Skeletal muscle cell (primary cell): ENCODE results near the gene TRDN.
"Not testable (repeated sequence)": the region's sequence is repeated elsewhere in the genome, so short reads cannot be mapped to it uniquely, and the experiment has no call there.

Source experiments
- DNase-seq: peaks from one replicate; pipeline ENCODE4 v3.0.0-alpha.2; 2010; ENCODE audit warnings: low read depth
- H3K4me3 ChIP-seq: 2 replicates; pipeline ENCODE4 v1.5.1; 2011; ENCODE audit warnings: low read depth, mild to moderate bottlenecking, control low read depth, low read length, moderate library complexity

Gene TRDN

DNA sequence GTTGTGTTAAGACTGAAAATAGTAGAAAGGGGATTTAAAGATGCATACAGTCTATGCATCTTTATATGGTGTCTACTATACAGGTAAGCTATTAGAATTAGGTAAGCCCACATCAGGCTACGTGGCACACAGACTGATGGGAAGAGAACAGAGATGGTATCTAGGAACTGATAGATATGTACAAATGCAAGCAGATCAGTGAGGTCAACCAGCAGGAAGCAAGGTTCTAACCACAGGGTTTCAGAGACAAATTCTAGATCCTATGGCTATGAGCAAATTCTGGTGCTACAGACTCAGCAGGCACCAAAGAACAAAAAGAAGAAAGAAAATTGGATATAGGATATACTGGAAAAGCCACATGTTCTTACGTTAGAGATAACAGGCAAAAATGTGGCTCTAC, 110.6 kb downstream of the TRDN start:
- no peak for DNase-seq
- no peak overlapping the region for H3K4me3 ChIP-seq

DNA sequence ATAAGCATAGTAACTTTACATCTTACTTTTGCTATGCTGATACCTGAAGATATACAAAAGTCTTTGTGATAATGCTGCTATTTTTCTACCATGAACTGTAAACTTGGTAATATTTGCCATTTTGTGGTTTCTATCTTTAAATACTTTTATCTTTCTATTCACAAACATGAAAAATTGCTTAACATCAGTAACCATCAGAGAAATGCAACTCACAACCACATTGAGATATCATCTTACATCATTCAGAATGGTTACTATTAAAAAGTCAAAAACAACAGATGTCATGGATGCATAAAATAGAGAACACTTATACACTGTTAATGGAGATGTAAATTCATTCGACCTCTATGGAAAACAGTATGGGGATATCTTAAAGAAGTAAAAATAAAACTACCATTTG, 112.0 kb downstream of the TRDN start:
- no peak overlapping the region for H3K4me3 ChIP-seq
- no peak for DNase-seq

DNA sequence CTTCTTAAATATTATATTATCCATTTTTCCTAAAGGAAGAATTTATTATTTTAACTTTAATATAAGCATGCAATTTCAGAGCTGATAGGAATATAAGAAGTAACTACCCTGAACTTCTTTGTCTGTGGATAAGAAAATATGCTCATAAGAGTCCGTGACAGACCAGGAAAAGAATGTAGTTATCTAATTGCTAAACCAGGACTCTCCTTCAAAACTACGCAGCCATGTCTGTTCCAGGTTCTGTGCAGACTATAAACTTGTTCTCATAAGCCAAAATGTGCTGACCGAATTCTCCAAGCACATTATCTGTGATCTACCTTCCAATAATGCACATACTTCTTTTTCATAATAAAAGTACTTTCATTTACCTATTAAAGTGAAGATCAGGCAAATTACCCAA, 116.5 kb downstream of the TRDN start:
- no peak for DNase-seq
- no peak overlapping the region for H3K4me3 ChIP-seq

DNA sequence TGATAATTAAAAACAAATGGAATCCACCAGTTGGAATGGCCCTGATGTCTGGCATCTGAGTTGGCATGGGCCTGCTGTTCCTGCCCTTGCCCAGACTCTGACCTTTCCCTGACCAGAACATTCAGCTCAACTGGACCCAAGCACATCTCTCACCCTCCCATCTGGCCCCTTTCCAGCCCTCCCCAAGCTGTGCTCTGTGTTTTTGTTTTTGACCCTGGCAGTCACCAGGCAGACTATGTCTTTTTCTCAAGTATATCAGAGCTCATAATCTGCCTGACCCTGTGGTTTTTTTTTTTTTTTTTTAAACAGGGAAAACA, 117.6 kb downstream of the TRDN start:
- DNase-seq = no peak
- no peak overlapping the region for H3K4me3 ChIP-seq

DNA sequence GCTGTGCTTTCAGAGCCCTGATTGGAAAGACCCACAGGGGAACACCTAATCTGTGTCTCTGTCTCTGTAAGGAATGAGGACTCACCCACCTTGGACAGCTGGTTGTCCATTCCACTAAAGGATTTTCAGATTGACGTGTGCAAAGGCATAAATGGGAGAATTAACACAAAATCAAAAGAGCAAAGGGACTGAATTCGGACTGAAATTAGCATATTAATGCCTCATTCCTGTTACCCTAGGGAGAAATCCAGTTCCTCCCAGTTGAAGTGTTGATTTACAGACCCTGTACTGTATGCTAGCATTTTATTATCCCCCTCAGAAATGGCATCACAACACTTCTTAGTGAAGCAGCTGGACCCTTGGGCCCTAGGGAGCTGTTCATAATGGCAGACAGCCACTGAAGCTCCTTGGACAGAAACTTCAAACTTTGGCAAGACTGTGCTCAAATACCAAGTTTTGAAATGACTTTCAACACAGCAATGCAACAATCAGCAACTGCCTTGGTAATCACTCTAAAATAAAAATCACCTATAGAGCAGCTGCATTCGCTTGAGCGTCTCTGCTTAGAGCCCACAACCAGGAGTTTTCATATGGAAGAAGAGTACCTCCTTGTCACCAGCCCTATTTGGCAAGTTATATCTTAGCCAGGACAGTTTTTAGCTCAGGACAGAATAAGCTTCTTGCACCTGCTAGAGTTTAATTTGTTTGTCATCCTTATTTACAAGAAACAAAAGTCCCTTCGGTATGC, 118.1 kb downstream of the TRDN start:
- DNase-seq = no peak
- no peak overlapping the region for H3K4me3 ChIP-seq

DNA sequence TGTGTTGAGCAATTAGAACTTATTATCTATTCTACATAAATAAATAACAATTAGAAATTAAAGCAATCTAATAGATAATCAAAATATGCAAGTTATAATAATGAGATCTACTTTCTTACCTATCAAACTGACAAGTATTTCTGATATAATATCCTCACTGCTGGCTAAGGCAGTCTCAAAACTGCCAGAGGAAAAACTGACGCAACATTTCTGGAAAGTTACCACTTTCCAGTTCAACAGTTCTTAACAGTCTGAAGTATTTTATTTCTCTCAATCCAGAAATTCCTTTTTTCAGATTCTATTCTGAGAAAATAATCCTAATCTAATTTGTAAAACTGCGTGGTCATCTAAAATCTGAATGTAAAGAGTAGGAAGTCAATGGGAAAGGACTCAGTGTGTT, 121.0 kb downstream of the TRDN start:
- no peak overlapping the region for H3K4me3 ChIP-seq
- no peak for DNase-seq

DNA sequence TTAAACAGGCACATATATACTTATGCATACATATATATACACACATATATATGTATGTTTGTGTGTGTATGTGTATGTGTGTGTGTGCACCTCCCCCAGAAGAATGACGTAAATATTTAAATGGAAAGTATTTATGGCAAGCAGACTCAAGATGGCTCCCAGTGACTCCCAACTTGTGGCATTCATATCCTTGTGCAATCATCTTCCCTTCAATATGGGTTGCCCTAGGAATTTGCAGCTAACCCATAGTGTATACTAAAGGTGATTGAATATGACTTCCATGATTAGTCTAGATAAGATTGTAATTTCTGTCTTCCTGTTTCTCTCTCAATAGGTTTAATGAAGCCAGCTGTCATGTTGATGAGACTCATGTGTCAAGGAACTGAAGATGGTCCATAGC, 127.6 kb downstream of the TRDN start:
- DNase-seq = no peak
- H3K4me3 ChIP-seq = no peak overlapping the region

DNA sequence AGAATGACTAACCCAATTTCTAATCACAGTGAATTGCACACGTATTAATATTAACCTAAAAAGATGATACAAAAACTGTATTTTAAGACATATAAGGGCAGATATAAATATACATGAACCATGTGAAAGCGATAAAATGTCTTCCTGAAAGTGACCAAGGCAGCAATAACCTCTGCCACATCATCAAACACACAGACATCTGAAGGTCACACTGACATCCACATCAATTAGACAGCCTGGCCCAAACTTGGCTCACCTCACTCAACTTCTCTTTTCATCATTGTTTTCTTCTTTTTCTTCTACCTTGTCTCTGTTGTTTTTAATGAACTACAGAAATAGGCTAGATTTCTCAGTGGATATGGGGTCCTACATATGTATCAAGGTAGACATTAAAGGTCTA, 128.5 kb downstream of the TRDN start:
- no peak overlapping the region for H3K4me3 ChIP-seq
- DNase-seq = no peak

DNA sequence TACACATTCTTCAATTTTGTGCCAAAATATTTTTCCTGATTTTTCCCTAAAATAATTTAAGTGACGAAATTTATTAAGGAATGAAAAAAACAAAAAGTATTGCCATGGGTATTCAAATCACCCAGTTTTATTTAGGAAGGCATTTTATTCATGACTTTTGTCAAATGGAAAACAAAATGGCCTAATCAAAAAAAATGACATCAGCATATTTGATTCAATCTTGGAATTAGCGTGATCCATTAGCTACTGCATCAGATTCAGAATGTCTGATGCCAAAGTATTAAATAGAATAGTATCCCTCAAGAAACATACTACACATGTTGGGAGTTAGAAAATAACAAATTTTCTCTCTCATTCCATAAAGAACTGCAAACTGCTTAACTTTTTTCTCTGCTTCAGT, 129.2 kb downstream of the TRDN start:
- DNase-seq = no peak
- H3K4me3 ChIP-seq = no peak overlapping the region

DNA sequence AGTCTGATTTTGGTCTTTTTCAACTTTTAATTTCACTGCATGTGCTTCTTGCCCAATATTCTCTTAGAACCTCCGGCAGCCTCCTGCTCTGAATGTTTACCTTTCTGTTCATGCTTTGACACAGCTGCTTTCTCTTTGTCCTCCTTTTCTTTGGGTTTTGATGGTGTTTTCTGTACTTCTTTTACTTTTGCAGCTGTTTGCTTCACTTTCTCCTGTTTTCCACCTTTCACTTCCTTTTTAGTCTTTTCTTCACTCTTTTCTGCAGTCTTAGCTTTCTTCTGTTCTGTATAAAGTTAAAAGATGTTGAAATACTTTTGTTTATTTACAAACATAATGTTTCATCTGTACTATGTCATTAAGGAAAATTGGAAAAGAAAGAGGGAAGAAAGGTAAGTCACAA, 133.1 kb downstream of the TRDN start:
- no peak overlapping the region for H3K4me3 ChIP-seq
- no peak for DNase-seq

DNA sequence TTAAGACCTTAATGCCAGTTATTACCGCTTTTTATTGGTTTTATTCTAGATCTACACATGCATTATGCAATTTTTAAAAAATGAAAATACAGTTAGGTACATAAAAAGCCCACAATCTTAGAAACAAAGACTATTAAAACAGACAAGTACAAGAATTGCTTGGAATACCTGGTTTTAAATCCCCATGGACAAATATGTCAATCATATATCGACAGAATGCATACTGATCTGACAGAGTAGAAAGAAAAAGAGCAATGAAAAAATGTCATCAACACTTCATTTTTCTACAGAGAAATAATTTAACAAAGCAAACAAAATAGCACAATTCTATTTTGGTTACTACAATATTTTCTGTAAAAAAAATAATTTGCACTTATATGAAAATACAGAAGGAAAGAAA, 139.7 kb downstream of the TRDN start:
- H3K4me3 ChIP-seq = no peak overlapping the region
- no peak for DNase-seq

DNA sequence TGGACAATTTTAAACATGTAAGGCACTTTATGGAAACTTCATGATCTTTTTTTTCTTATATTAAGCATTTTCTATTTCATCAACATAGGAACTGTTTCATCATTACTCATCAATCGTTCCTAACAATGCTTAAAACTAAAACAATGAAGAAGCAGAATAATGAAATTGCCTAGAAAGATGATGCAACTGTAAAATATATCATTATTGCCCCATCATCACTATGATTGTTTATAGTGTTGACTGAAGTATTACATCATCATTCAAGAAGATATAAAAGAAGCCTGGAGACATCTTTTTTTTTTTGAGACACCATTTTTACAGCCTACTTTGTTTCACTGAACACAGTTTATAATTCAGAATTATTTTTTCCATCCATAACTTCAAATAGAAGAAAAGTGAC, 147.2 kb downstream of the TRDN start:
- no peak for DNase-seq
- no peak overlapping the region for H3K4me3 ChIP-seq

DNA sequence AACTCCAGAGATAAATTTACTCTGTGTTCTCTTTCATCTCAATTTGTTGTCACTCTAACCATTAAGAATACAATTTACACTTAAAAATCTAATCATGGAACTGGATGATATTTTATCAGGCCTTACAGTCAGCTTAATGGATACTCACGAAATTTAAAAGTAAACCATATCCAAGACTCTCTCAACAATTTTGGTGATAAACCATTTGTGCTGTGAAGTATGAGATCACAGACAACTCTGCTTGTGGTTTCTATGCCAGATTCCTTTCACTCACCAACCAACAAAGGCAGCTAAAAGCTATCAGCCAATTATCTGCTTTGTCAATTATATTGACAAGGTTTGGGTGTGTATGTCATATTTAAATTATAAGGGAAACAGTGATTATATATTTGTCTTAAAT, 155.8 kb downstream of the TRDN start:
- no peak for DNase-seq
- H3K4me3 ChIP-seq = no peak overlapping the region

DNA sequence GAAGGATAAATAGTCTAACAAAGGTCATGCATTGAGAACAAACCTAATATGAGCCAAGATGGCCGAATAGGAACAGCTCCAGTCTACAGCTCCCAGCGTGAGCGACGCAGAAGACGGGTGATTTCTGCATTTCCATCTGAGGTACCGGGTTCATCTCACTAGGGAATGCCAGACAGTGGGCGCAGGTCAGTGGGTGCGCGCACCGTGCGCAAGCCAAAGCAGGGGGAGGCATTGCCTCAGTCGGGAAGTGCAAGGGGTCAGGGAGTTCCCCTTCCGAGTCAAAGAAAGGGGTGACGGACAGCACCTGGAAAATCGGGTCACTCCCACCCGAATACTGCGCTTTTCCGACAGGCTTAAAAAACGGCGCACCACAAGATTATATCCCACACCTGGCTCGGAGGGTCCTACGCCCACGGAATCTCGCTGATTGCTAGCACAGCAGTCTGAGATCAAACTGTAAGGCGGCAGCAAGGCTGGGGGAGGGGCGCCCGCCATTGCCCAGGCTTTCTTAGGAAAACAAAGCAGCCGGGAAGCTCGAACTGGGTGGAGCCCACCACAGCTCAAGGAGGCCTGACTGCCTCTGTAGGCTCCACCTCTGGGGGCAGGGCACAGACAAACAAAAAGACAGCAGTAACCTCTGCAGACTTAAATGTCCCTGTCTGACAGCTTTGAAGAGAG, 164.6 kb downstream of the TRDN start:
- DNase-seq, H3K4me3 ChIP-seq: not testable (repeated sequence)

DNA sequence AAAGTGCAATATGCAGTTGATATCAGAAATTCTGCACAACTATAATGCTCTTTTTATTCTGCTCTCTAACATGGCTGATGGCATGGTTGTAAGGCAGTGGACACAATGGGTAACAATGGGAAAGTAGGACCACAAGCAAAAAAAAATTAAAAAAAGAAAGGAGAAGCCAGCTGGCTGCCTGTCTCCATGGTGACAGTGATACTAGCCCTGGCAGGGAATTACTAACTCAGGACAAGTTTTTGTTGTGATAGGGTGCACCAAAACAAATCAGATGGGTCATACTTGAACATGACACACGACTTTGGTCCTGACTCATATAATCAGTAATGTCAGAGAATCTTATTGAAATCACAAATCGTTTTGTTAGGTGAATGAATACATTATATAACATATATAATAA, 169.4 kb downstream of the TRDN start:
- DNase-seq = no peak
- no peak overlapping the region for H3K4me3 ChIP-seq

DNA sequence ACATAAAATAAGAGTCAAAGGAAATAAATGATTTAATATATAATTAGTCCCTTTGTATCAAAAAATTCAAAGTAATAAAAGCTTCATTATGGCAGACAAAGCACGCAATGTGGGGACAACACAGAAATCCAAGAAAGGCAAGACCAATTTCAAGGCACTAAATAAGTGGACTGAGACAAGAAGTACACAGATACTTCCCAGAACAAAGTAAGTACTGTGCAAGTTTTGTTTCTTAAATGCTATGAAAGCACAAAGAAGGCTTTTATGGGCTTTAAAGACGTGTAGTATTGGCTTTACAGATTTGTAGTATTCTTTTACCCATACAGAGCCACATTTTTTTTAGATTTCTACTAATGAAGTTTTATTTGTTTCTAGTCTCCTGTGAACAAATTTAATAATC, 174.6 kb downstream of the TRDN start:
- no peak overlapping the region for H3K4me3 ChIP-seq
- DNase-seq = no peak

DNA sequence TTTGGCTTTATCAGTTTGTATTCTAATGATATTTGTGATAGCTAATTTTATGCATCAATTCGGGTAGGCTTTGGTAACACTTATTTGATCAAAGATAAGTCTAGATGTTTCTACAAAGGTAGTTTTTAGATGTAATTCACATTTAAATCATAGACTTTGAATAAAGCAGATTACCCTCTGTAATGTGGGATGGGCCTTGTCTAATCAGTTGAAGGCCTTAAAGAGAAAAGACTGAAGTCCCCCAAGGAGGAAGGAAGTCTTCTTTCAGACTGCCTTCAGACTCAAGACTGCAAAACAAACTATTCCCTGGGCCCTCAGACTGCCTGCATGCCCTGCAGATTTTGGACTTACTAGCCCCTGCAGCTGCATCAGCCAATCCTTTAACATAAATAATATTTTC, 178.5 kb downstream of the TRDN start:
- DNase-seq = no peak

DNA sequence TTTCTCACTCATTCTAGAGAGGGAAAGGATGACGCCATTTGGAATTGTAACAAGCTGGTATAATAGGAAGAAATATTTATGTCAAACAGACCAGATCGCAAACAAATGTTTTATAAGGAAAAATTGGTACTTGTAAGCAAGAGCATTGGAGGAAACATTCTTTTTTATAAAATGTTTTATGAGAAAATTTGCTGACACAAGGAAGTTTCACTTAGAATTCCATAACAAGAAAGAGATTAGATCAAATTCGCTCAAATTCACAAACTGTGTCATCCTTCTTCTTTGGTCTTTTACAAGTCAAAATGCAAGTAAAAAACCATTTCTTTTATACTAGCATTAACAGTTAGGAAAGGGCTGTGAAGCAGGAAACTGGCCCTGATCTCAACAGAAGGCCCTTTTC, 179.9 kb downstream of the TRDN start:
- H3K4me3 ChIP-seq = no peak overlapping the region
- no peak for DNase-seq

More for the DNA sequence above, 178.5 kb downstream of the TRDN start:
- H3K4me3 ChIP-seq = no peak overlapping the region

DNA sequence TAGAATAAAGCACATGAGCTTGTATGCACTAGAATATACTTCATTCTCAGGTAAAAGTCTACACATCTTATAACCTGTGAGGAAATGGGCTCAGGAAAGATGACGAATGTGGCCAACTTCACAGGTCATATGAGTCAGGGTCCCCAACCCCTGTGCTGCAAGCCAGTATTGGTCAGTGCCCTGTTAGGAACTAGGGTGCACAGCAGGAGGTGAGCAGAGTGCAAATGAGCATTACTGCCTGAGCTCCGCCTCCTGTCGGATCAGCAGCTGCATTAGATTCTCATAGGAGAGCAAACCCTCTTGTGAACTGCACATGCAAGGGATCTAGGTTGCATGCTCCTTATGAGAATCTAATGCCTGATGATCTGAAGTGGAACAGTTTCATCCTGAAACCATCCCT, 182.3 kb downstream of the TRDN start:
- no peak for DNase-seq
- no peak overlapping the region for H3K4me3 ChIP-seq

DNA sequence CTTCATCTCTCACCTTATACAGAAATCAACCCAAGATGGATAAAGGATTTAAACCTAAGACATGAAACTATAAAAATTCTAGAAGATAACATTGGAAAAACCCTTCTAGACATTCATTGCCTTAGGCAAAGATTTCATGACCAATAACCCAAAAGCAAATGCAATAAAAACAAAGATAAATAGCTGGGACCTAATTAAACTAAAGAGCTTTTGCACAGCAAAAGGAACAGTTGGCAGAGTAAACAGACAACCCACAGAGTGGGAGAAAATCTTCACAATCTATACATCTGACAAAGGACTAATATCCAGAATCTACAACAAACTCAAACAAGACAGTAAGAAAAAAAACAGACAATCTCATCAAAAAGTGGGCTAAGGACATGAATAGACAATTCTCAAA, 183.7 kb downstream of the TRDN start:
- H3K4me3 ChIP-seq = not testable (repeated sequence)

DNA sequence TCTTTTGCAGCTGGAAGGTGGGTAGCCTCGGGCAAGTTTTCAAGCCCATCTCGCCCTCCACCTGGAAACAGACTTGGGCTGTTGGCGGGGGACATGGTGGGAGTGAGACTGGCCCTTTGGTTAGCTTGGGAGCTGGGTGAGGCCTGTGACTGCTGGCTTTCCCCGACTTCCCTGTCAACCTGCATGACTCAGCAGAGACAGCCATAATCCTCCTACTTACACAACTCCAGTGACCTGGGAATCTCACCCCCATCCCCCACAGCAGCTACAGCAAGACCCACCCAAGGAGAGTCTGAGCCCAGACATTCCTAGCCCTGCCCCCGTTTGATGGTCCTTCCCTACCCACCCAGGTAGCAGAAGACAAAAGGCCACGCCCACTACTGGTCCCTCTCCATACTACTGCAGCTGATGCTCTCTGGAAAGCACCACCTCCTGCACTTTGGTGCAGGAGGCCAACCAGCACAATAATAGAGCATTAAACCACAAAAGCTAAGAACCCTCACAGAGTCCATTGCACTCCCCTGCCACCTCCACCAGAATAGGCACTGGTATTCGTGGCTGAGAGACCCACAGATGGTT, 188.4 kb downstream of the TRDN start:
- H3K4me3 ChIP-seq = no peak overlapping the region
- DNase-seq = no peak

More for the DNA sequence above, 183.7 kb downstream of the TRDN start:
- not testable (repeated sequence) for DNase-seq
